DOHH2 (cell line): ENCODE data around the gene CACNA1E.

ENCODE experiments used
- H3F3A ChIP-seq: fragments of 200-600 bp; sonication (generic), shearing (Covaris generic); 2 replicates; pipeline ENCODE4 v1.6.0; 2016; ENCODE audit warnings: antibody characterized with exemption, mild to moderate bottlenecking; ENCODE audit not compliant: control insufficient read depth, insufficient read depth
- H3K27ac ChIP-seq: fragments of 200-600 bp; sonication (generic); 2 replicates; pipeline ENCODE4 v1.5.1; 2014; ENCODE audit warnings: low read depth, mild to moderate bottlenecking, low read length, moderate library complexity
- H3K27me3 ChIP-seq: fragments of 200-600 bp; sonication (generic); 2 replicates; pipeline ENCODE4 v1.6.1; 2014; ENCODE audit warnings: mild to moderate bottlenecking, low read length, mixed read lengths; ENCODE audit not compliant: control insufficient read depth
- H3K36me3 ChIP-seq: fragments of 200-600 bp; sonication (generic); 2 replicates; pipeline ENCODE4 v1.6.1; 2014; ENCODE audit warnings: mild to moderate bottlenecking, low read length, moderate library complexity, mixed read lengths; ENCODE audit not compliant: control insufficient read depth
- H3K4me1 ChIP-seq: fragments of 200-600 bp; sonication (generic); 2 replicates; pipeline ENCODE4 v1.6.1; 2014; ENCODE audit warnings: mild to moderate bottlenecking, low read length, mixed read lengths; ENCODE audit not compliant: control insufficient read depth
- H3K4me2 ChIP-seq: fragments of 200-600 bp; sonication (generic); 2 replicates; pipeline ENCODE4 v1.6.0; 2014; ENCODE audit warnings: mild to moderate bottlenecking, low read length, moderate library complexity
- H3K4me3 ChIP-seq: fragments of 200-600 bp; sonication (generic); 2 replicates; pipeline ENCODE4 v1.5.1; 2014; ENCODE audit warnings: mild to moderate bottlenecking, low read length, mixed read lengths
- H3K79me2 ChIP-seq: fragments of 200-600 bp; sonication (generic); 2 replicates; pipeline ENCODE4 v1.6.1; 2014; ENCODE audit warnings: mild to moderate bottlenecking, low read length, mixed read lengths; ENCODE audit not compliant: control insufficient read depth
- H3K9me2 ChIP-seq: fragments of 200-600 bp; sonication (generic); replicated peaks from 2 replicates; pipeline ENCODE4 v1.6.1; 2014; ENCODE audit warnings: mild to moderate bottlenecking, low read length, mixed read lengths; ENCODE audit not compliant: control insufficient read depth
- H3K9me3 ChIP-seq: fragments of 200-600 bp; sonication (generic); 2 replicates; pipeline ENCODE4 v1.6.1; 2014; ENCODE audit warnings: antibody characterized with exemption, low read length, mixed read lengths; ENCODE audit not compliant: control insufficient read depth, insufficient read depth
- H4K20me1 ChIP-seq: fragments of 200-600 bp; sonication (generic); 2 replicates; pipeline ENCODE4 v1.6.0; 2014; ENCODE audit warnings: low read depth, mild to moderate bottlenecking, antibody characterized with exemption, low read length, moderate library complexity; ENCODE audit not compliant: control insufficient read depth, insufficient read depth
- CTCF ChIP-seq: fragments of 200-600 bp; sonication (generic); IDR thresholded peaks from one replicate; pipeline ENCODE4 v1.5.1; 2014; ENCODE audit warnings: antibody characterized with exemption, mild to moderate bottlenecking, low read depth, low read length; ENCODE audit not compliant: poor library complexity, severe bottlenecking
- EZH2phosphoT487 ChIP-seq: fragments of 200-600 bp; sonication (generic); IDR thresholded peaks from 2 replicates; pipeline ENCODE4 v1.6.1; 2017; ENCODE audit warnings: borderline replicate concordance, mild to moderate bottlenecking, antibody characterized with exemption, low read length, moderate library complexity, mixed read lengths

Gene CACNA1E

GRCh38 chr1:181490276-181490675, 7.0 kb downstream of the CACNA1E start:
- TF ChIP-seq CTCF (no peak), EZH2phosphoT487 (no peak)
- Histone ChIP-seq H3K4me2 (no peak overlapping the region), H3K9me3 (no peaks in the 10 kb centered on the region), H3K4me1 (no peaks in the 10 kb centered on the region), H3K27me3 (peaks cover 29% of the 10 kb centered on the region), H4K20me1 (no peaks in the 10 kb centered on the region), H3K36me3 (no peaks in the 10 kb centered on the region), H3K4me3 (no peak overlapping the region), H3K79me2 (no peaks in the 10 kb centered on the region), H3F3A (no peaks in the 10 kb centered on the region), H3K9me2 (no peaks in the 10 kb centered on the region), H3K27ac (no peak overlapping the region)

GRCh38 chr1:181490740-181491712, 7.7 kb downstream of the CACNA1E start:
- H4K20me1 ChIP-seq = no peaks in the 10 kb centered on the region
- no peak overlapping the region for H3K4me2 ChIP-seq
- H3K9me3 ChIP-seq = no peaks in the 10 kb centered on the region
- H3K27me3 ChIP-seq = peaks cover 21% of the 10 kb centered on the region
- no peak overlapping the region for H3K4me3 ChIP-seq
- H3K27ac ChIP-seq = no peak overlapping the region
- no peaks in the 10 kb centered on the region for H3K79me2 ChIP-seq
- no peaks in the 10 kb centered on the region for H3K9me2 ChIP-seq
- H3F3A ChIP-seq = no peaks in the 10 kb centered on the region
- TF ChIP-seq EZH2phosphoT487 (no peak), CTCF (no peak)
- H3K36me3 ChIP-seq = no peaks in the 10 kb centered on the region
- no peaks in the 10 kb centered on the region for H3K4me1 ChIP-seq

GRCh38 chr1:181493166-181493565, 9.8 kb downstream of the CACNA1E start:
- H3K4me3 ChIP-seq = no peak overlapping the region
- TF ChIP-seq CTCF (no peak), EZH2phosphoT487 (no peak)
- H3F3A ChIP-seq = no peaks in the 10 kb centered on the region
- peaks cover 2% of the 10 kb centered on the region; the same call in 1 of the 2 replicates for H3K27me3 ChIP-seq
- H4K20me1 ChIP-seq = no peaks in the 10 kb centered on the region
- no peaks in the 10 kb centered on the region for H3K36me3 ChIP-seq
- no peak overlapping the region for H3K27ac ChIP-seq
- no peak overlapping the region for H3K4me2 ChIP-seq
- no peaks in the 10 kb centered on the region for H3K9me3 ChIP-seq
- H3K9me2 ChIP-seq = no peaks in the 10 kb centered on the region
- no peaks in the 10 kb centered on the region for H3K4me1 ChIP-seq
- H3K79me2 ChIP-seq = no peaks in the 10 kb centered on the region
